Activated naive CD4-positive, alpha-beta T cell treated with anti-CD3 and anti-CD28 coated beads, Interleukin-2, amount 10 ng/mL, durations not matched to agents 7 days and 5 days (primary cell): ENCODE results near the gene SNCAIP.

Experiments used
- CTCF ChIA-PET: fragments of 350-600 bp; sonication (Branson Sonifier 250); formaldehyde crosslinking; loops from one replicate; lab custom pipeline; 2021; ENCODE audit warnings: antibody characterized with exemption; lab: Charles Lee
- DNase-seq: peaks from one replicate; pipeline ENCODE4 v3.0.0-alpha.2; 2020
- H3K27ac Mint-ChIP-seq: one replicate; pipeline ENCODE4 v1.8.0; 2021; ENCODE audit warnings: mild to moderate bottlenecking, moderate library complexity, mixed read lengths
- H3K27me3 Mint-ChIP-seq: one replicate; pipeline ENCODE4 v1.8.0; 2021; ENCODE audit warnings: mild to moderate bottlenecking, mixed read lengths
- H3K36me3 Mint-ChIP-seq: one replicate; pipeline ENCODE4 v1.8.0; 2021; ENCODE audit warnings: mixed read lengths
- H3K4me1 Mint-ChIP-seq: one replicate; pipeline ENCODE4 v1.8.0; 2021; ENCODE audit warnings: mixed read lengths
- H3K4me3 Mint-ChIP-seq: one replicate; pipeline ENCODE4 v1.8.0; 2021; ENCODE audit warnings: mild to moderate bottlenecking, moderate library complexity, mixed read lengths
- H3K9me3 Mint-ChIP-seq: one replicate; pipeline ENCODE4 v1.8.0; 2021; ENCODE audit warnings: mixed read lengths

The SNCAIP gene

DNA sequence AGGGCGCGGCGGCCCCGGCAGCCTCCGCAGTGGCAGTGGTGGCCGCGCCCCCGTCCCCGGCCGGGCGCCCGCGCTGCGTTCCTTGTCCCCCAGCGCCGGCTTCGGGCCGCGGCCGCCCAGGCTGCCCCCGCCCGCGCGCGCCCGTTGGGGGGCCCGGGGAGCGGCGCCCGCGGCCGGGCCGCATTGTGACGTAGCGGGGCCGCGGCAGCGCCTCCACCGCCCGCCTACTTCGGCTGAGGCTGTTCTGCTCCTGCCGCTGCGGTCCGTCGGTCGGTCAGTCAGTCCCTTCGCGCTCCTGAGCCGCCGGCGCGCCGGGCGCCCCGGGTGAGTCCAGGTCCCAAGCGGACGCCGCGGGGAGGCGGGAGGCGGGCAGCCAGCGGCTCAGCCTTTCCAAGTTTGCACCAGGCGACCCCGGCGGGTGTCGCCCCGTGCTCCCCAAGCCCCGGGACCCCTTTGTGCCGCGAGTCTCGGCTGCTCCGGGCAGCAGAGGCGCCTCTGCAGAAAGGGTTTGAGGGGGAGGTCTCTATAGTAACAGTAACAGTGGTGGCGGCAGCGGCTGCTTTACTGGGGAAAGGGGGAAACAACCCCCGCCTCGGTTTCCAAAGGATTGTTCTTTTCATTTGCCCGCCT lies at the start of gene SNCAIP:
Gene SNCAIP (plus strand): TSS at position 277 of the 630 bp plus-strand sequence. CDS start 78,898 bp downstream, outside the sequence.
- DNase-seq: no peak
- peaks cover 36% of the 10 kb centered on the region for H3K27me3 Mint-ChIP-seq
- H3K9me3 Mint-ChIP-seq: no peaks in the 10 kb centered on the region
- CTCF ChIA-PET: no interaction called here
- H3K4me3 Mint-ChIP-seq: no peak within 1 kb of the TSS
- peaks cover 5% of the 10 kb centered on the region for H3K4me1 Mint-ChIP-seq
- H3K27ac Mint-ChIP-seq: no peak within 1 kb of the TSS
- H3K36me3 Mint-ChIP-seq: peaks cover 2% of the 10 kb centered on the region

DNA sequence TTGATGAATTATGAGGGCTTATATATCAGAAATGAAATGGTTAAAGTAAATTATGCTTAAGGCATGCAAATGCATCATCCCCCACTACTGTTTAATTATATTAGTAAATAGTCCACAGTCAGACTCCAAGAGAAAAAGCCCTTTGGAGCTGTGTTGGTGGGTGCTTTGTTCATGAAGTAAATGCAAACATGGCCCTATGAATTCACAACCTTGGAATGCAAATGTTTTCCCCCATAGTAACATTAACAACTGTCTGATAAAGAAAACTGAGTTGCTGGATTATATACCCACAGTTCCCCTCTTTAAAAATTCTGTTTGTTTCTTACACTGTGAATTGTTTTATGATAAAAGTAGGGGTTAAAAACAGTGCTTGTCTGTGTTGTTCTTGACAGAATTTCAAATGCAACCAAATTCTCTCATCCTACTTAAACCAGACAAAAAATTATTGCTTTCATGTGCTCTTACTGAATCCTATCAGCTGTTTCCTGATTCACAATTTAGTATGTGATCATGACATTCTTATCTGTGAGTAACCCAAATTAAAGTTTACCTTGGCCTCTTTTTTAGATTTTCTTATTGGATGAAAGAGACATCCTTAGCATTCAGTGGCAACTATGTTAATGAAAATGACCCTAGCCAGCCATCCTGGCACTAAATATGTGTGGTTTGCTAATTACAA lies 48.5 kb upstream of the SNCAIP start:
- Mint-ChIP-seq H3K4me3 (no peak overlapping the region), H3K27me3 (no peaks in the 10 kb centered on the region), H3K9me3 (peaks cover under 1% of the 10 kb centered on the region), H3K27ac (no peak overlapping the region), H3K36me3 (no peaks in the 10 kb centered on the region), H3K4me1 (no peaks in the 10 kb centered on the region)
- CTCF ChIA-PET: no interaction called here
- DNase-seq: no peak

DNA sequence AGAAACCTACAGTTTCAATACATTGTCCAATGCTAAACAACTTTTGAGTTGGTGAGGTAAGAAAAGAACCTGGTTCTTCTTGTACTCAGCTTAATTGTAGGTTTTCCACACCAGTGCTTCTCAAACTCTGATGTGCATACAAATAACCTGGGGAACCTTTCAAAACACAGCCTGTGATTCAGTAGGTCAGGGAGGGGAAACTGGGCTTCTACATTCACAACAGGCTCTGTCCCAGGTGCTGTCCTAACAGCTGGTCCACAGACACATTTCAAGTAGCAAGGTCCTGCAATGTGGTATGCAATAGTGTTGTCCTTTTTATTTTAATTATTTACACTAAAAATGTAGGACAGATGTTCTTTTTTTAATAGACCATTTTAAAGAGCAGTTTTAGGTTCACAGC lies 47.4 kb upstream of the SNCAIP start:
- DNase-seq: no peak
- Mint-ChIP-seq H3K4me1 (no peaks in the 10 kb centered on the region), H3K27me3 (no peaks in the 10 kb centered on the region), H3K27ac (no peak overlapping the region), H3K36me3 (no peaks in the 10 kb centered on the region), H3K4me3 (no peak overlapping the region), H3K9me3 (no peaks in the 10 kb centered on the region)
- CTCF ChIA-PET: no interaction called here

DNA sequence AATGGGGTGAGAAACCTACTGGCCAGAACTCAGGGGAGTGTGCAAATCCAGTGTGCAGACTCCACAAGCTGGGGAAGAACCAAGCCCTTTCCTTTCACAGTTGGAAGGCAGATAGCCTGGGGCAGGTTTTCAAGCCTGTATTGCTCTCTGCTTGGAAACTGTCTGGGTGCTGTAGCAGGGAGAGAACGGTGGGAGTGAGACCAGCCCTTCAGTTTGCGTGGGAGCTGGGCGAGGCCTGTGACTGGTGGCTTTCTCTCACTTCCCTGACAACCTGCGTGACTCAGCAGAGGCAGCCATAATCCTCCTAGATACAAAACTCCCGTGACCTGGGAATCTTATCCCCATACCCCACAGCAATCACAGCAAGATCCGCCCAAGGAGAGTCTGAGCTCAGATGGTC lies 44.9 kb upstream of the SNCAIP start:
- CTCF ChIA-PET: no interaction called here
- no peaks in the 10 kb centered on the region for H3K36me3 Mint-ChIP-seq
- no peak overlapping the region for H3K27ac Mint-ChIP-seq
- H3K4me1 Mint-ChIP-seq: no peaks in the 10 kb centered on the region
- H3K27me3 Mint-ChIP-seq: no peaks in the 10 kb centered on the region
- no peak for DNase-seq
- H3K9me3 Mint-ChIP-seq: peaks cover 2% of the 10 kb centered on the region
- no peak overlapping the region for H3K4me3 Mint-ChIP-seq

DNA sequence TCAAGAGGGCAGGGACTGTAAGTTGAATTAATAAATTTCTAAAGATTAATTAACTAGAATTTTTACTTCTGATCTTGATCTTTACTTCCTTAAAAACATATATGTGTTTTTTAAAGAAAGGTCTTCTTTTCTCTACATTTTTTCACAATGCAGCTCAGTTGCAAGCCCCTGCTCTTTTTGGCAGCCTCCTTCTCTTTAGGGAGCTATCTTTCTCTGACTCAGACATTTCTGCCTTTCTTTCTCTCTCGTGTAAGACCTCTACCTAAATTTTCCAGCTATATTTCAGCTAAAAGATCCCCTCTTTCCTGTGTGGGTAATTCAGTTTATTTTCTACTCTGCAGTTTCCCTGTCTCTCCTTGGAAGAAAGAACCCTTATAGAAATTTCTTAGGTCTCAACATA lies 38.3 kb upstream of the SNCAIP start:
- Mint-ChIP-seq H3K4me1 (no peaks in the 10 kb centered on the region), H3K36me3 (no peaks in the 10 kb centered on the region), H3K9me3 (peaks cover 2% of the 10 kb centered on the region), H3K4me3 (no peak overlapping the region), H3K27ac (no peak overlapping the region), H3K27me3 (no peaks in the 10 kb centered on the region)
- CTCF ChIA-PET: no interaction called here
- DNase-seq: no peak

DNA sequence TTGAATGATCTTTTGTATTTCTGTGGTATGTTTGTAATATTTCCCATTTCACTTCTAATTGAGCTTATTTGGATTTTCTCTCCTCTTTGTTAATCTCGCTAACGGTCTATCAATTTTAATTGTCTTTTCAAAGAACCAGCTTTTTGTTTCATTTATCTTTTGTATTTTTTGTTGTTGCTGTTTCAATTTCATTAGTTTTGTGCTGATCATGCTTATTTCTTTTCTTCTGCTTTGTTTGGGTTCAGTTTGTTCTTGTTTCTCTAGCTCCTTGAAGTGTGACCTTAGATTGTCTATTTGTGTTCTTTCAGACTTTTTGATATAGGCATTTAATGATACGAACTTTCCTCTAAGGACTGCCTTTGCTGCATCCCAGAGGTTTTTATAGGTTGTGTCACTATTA lies 28.4 kb upstream of the SNCAIP start:
- CTCF ChIA-PET: no interaction called here
- DNase-seq: no peak
- H3K9me3 Mint-ChIP-seq: peaks cover 14% of the 10 kb centered on the region
- H3K4me1 Mint-ChIP-seq: no peaks in the 10 kb centered on the region
- H3K27ac Mint-ChIP-seq: no peak overlapping the region
- H3K27me3 Mint-ChIP-seq: no peaks in the 10 kb centered on the region
- H3K4me3 Mint-ChIP-seq: no peak overlapping the region
- H3K36me3 Mint-ChIP-seq: no peaks in the 10 kb centered on the region

DNA sequence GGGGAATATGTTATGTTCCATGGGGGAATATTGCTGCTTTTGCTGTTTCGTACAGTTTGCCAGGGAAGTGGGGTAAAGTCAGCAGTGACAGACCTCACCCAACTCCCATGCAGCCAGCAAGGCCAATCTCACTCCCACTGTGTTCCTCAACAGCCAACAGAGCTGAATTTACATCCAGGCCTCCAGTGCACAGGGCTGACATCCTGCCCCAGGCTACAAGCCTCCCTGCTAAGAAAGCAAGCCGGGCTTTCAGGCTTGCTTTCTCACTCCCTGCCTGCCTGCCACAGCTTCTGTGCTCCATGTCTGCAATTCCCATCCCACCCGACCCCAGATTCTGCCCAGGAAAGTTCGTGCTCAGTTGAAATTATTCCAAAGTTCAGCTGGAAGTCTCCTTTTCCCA lies 25.5 kb upstream of the SNCAIP start:
- H3K4me3 Mint-ChIP-seq: no peak overlapping the region
- H3K36me3 Mint-ChIP-seq: no peaks in the 10 kb centered on the region
- no peak for DNase-seq
- peaks cover 7% of the 10 kb centered on the region for H3K9me3 Mint-ChIP-seq
- no peaks in the 10 kb centered on the region for H3K27me3 Mint-ChIP-seq
- no peak overlapping the region for H3K27ac Mint-ChIP-seq
- no peaks in the 10 kb centered on the region for H3K4me1 Mint-ChIP-seq
- CTCF ChIA-PET: no interaction called here

DNA sequence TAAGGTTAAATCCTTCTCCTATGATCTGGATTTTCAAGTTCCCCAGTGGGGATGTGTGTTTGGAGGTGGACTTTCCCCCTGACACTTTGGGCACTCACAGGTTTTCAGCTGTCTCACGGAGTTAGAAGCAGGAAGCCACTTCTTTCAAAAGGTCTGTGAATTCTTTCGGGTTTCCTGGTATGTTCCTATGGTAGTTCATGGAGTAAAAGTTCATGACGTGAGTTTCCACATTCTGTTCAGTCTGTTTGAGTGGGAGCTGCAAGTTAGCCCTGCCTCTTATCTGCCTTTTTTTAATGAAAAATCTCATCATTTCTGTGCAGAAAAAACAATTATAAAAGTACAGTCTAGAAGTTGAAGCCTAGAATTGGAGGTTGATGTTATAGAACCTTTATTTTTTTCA lies 24.9 kb upstream of the SNCAIP start:
- CTCF ChIA-PET: no interaction called here
- Mint-ChIP-seq H3K27me3 (no peaks in the 10 kb centered on the region), H3K9me3 (peaks cover 4% of the 10 kb centered on the region), H3K27ac (no peak overlapping the region), H3K4me1 (no peaks in the 10 kb centered on the region), H3K4me3 (no peak overlapping the region), H3K36me3 (no peaks in the 10 kb centered on the region)
- DNase-seq: no peak

DNA sequence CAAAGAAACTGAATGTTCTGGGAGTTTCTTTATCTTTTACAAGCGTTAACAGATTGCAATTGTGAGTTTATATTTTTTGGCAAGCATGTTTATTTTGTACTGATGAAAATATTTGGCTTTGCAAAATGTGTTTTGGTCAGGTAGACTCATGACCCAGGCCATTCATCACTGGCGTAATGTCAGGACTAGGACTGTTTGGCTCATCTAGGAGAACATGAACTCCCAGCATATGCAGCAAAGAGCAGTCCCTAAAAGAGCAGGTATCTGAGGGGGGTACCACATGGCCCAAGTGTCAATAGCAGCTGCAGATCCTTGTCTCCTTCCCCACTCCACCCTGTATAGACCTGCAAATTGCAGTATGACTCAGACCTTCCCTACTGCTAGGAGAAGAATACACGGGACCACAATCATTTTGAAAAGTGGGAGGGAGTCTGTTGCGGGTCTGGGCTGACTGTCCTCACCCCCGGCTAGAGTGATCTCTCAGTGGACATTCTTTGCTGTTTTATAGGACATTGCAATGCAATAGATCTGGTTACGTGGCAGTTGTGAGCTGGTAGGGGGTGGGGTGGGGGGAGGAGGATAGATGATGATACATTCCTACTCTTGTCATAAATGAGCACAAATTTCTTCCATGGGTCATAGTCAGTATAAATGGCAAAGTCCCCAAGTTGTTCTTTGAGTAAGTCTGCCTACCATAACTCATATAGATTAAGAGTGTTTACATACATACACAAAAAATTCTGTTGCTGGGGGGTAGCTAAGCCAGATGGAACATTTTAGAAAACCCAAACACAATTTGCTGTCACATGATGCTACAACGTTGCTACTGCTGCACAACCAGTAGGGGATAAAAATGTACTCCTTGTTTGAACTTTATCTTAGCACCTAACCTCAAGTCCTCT lies 20.8 kb upstream of the SNCAIP start:
- H3K27ac Mint-ChIP-seq: no peak overlapping the region
- no peaks in the 10 kb centered on the region for H3K9me3 Mint-ChIP-seq
- DNase-seq: no peak
- CTCF ChIA-PET: no interaction called here
- H3K4me1 Mint-ChIP-seq: no peaks in the 10 kb centered on the region
- no peaks in the 10 kb centered on the region for H3K27me3 Mint-ChIP-seq
- H3K4me3 Mint-ChIP-seq: no peak overlapping the region
- no peaks in the 10 kb centered on the region for H3K36me3 Mint-ChIP-seq

DNA sequence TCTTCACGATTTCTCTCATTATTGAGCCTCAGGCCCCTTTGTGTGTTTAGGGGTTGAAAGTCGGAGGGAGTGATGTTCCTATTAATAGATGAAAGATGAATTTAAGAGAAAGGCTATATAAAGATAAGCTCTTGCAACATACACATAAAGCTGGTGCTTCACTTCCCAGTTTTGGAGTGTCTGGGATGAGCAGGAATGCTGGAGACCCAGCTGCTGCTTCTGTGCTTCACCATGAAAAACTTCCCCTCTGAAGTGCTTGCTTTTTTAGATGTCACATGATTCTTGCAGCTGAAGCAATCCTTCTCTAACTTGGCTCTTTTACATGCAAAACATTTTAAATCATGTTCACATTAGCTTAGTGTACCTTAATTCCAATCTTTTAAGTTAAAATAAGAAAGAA lies 19.7 kb upstream of the SNCAIP start:
- H3K27me3 Mint-ChIP-seq: no peaks in the 10 kb centered on the region
- H3K4me1 Mint-ChIP-seq: no peaks in the 10 kb centered on the region
- no peaks in the 10 kb centered on the region for H3K9me3 Mint-ChIP-seq
- no peak overlapping the region for H3K4me3 Mint-ChIP-seq
- H3K36me3 Mint-ChIP-seq: no peaks in the 10 kb centered on the region
- no peak overlapping the region for H3K27ac Mint-ChIP-seq
- CTCF ChIA-PET: no interaction called here
- DNase-seq: no peak

DNA sequence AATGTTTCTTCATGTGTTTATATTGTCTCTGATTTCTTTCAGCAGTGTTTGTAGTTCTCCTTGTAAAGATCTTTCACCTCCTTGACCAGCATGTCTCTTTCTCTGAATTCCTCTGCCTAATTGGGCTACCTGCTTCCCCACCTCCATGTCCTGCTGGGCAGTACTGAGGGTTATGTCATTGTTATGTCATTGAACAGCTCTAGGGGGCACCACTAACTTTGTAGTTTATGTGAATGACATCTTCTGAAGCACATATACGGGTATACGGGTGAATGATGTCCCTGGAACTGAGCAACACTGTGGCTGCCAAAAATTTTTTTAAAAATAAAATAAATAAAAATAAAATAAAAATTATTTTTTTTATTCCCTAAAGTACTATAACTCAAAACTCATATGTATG lies 16.9 kb upstream of the SNCAIP start:
- DNase-seq: no peak
- Mint-ChIP-seq H3K27me3 (no peaks in the 10 kb centered on the region), H3K4me1 (no peaks in the 10 kb centered on the region), H3K27ac (no peak overlapping the region), H3K9me3 (no peaks in the 10 kb centered on the region), H3K36me3 (no peaks in the 10 kb centered on the region), H3K4me3 (no peak overlapping the region)
- CTCF ChIA-PET: no interaction called here

DNA sequence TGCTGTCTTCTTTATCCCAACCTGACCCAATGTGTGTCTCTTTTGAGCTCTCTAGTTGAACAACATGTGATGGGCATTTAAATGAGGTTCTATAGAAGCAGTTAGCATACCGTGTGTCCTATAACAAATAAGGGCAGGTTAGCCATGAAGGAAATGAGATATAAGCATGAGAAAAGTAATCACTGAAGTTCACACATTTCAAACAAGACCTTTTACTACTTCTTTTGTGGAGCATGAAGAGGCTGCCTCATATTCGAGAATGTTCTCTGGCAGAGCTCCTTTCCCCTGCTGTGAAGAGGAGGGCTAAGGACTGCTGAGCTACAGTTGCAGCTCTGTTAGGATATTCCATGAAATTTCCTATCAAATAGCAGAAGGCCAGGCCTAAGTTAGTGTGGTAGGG lies 15.2 kb upstream of the SNCAIP start:
- no peak for DNase-seq
- Mint-ChIP-seq H3K27me3 (no peaks in the 10 kb centered on the region), H3K27ac (no peak overlapping the region), H3K36me3 (no peaks in the 10 kb centered on the region), H3K9me3 (no peaks in the 10 kb centered on the region), H3K4me1 (no peaks in the 10 kb centered on the region), H3K4me3 (no peak overlapping the region)
- CTCF ChIA-PET: no interaction called here

DNA sequence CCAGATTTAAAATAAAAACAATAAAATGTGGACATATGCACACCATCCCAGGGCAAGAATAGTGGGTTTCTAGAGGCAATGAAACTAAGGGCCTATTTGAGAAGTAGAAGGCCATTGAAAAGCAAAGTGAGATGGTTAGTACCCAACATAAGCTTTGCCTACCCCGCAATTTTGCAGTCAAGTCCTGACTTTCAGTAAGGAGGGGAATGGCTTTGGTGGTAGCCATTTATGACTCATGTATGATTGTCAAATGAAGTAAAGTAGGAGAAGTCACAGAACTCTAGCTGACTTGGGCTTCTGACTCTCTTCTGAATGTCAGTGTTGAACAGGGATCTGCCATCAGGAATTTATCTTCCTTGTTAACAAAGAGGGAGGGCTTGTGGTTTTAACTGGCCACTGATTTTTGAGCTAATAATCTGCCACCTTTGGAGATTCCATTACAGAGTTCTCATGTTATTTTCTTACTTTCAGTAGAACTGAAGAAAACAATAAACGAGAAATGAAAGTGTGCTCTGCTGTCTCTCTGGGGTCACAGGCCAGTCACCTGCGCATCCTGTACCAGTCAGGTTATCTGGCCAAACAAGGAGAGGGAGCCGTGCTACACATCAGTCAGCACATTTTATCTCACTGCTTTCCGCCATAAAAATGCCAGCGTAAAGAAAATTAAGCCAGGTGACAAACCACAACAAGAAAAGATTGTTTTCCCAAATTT lies 14.3 kb upstream of the SNCAIP start:
- Mint-ChIP-seq H3K4me3 (no peak overlapping the region), H3K27ac (no peak overlapping the region), H3K9me3 (no peaks in the 10 kb centered on the region), H3K36me3 (no peaks in the 10 kb centered on the region), H3K4me1 (no peaks in the 10 kb centered on the region), H3K27me3 (no peaks in the 10 kb centered on the region)
- DNase-seq: no peak
- CTCF ChIA-PET: no interaction called here

DNA sequence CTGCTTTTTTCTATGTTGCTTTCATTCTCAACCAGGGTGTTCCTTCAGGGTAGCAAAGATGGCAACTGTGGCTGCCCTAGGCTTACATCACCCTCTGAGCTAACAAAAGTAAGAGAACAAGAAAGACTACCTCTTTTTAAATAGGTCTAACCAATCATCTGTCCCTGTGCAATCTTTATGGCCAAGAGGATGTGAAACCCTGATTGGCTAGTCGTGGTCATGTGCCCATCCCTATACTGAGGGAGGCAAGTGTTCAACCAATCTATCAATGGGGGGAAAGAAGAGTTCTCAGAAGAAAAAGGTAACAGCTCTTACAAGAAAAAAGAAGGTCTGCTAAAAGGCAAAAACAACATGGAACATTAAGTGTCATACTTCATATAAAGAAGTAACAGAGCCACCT lies 11.7 kb upstream of the SNCAIP start:
- Mint-ChIP-seq H3K4me1 (no peaks in the 10 kb centered on the region), H3K9me3 (no peaks in the 10 kb centered on the region), H3K27me3 (no peaks in the 10 kb centered on the region), H3K4me3 (no peak overlapping the region), H3K27ac (no peak overlapping the region), H3K36me3 (no peaks in the 10 kb centered on the region)
- CTCF ChIA-PET: no interaction called here
- DNase-seq: no peak
